Spleen (tissue), 11 donors: ENCODE measurements around the gene PCSK6. TPM values are rescaled to one million over a fixed set of nuclear protein-coding genes. Genes with fewer than 3 reads are reported as not detected.

Source experiments
- DNase-seq: peaks from one replicate; pipeline ENCODE4 v3.0.0-alpha.2; 2020
- H3K27ac ChIP-seq, 8 donors: fragments of 200-600 bp; sonication (generic) in 7 of 8; 1 replicate in 4 of 8; 2 replicates in 4 of 8; pipeline versions ENCODE4 v1.5.0 to v1.8.0; 2016 to 2021; ENCODE audit warnings: inconsistent platforms in 4 of 8, mild to moderate bottlenecking in 4 of 8, moderate library complexity in 1 of 8
- H3K27me3 ChIP-seq, 7 donors: fragments of 200-600 bp; sonication (generic) in 6 of 7; replicated peaks in 1 of 7; 1 replicate in 4 of 7; 2 replicates in 3 of 7; pipeline versions ENCODE4 v1.5.0 to v1.8.0; 2016 to 2021; ENCODE audit warnings: inconsistent platforms in 3 of 7, mild to moderate bottlenecking in 1 of 7
- H3K36me3 ChIP-seq, 6 donors: fragments of 200-600 bp; sonication (generic) in 5 of 6; 1 replicate in 4 of 6; 2 replicates in 2 of 6; pipeline versions ENCODE4 v1.5.0 to v1.8.0; 2016 to 2021; ENCODE audit warnings: inconsistent platforms in 2 of 6
- H3K4me1 ChIP-seq, 6 donors: fragments of 200-600 bp; sonication (generic) in 5 of 6; 1 replicate in 3 of 6; 2 replicates in 3 of 6; pipeline versions ENCODE4 v1.5.0 to v1.8.0; 2016 to 2021; ENCODE audit warnings: inconsistent platforms in 3 of 6
- H3K4me3 ChIP-seq, 8 donors: fragments of 200-600 bp; sonication (generic) in 7 of 8; 1 replicate in 4 of 8; 2 replicates in 4 of 8; pipeline versions ENCODE4 v1.5.0 to v1.8.0; 2016 to 2021; ENCODE audit warnings: inconsistent platforms in 4 of 8, mild to moderate bottlenecking in 4 of 8, moderate library complexity in 2 of 8
- H3K9me3 ChIP-seq, 8 donors: fragments of 200-600 bp; sonication (generic) in 7 of 8; 1 replicate in 4 of 8; 2 replicates in 4 of 8; pipeline versions ENCODE4 v1.5.0 to v1.8.0; 2016 to 2021; ENCODE audit warnings: inconsistent platforms in 4 of 8
- POLR2A ChIP-seq, 3 donors: fragments of 450-650 bp; IDR thresholded peaks; one replicate each; pipeline ENCODE4 v1.5.1; 2017; ENCODE audit warnings: antibody characterized with exemption in 3 of 3, mild to moderate bottlenecking in 1 of 3
- POLR2AphosphoS5 ChIP-seq, 3 donors: sonication (generic); formaldehyde crosslinking; IDR thresholded peaks; one replicate each; pipeline ENCODE4 v1.5.1; 2017; ENCODE audit warnings: antibody characterized with exemption in 3 of 3
- WGBS, 5 donors: extraction: QIAGEN DNeasy Blood & Tissue Kit in 3 of 5; methylation state at CpG; one replicate each; pipeline versions ENCODE4 v1.1.5 to v1.1.7; 2013 to 2018; 5-methylcytosine and 5-hydroxymethylcytosine counted together
- intact Hi-C: fragments of 100-400 bp; cut with DNase I; formaldehyde crosslinking; loops from one replicate; pipeline ENCODE4 v1.15.0; 2023; ENCODE audit warnings: low total_unique reads
- polyA plus RNA-seq, 3 donors: library from polyadenylated mRNA; stranded (reverse); fragments of 200-250 nt; gene quantifications; one replicate each; pipeline ENCODE4 v1.2.1, GENCODE V29; 2013
- total RNA-seq, 7 donors: library from RNA; depleted of rRNA in 3 of 7; stranded (reverse); fragments of >200 nt in 3 of 7; fragmentation: NEBNext Ultra II Directional in 4 of 7; extraction: Animal tissue kit (Norgen Biotek cat#: 25700) in 4 of 7; gene quantifications; one replicate each; pipeline versions ENCODE4 v1.1.0 to v1.2.1, GENCODE V29; 2016 to 2021
- TF ChIP-seq, protein P1 (sequence below), 11 experiments: fragments of 200-600 bp in 7 of 11; fragments of 450-650 bp in 4 of 11; sonication (generic) in 4 of 11; IDR thresholded peaks in 8 of 11; conservative IDR thresholded peaks in 3 of 11; 1 replicate in 7 of 11; 2 replicates in 4 of 11; pipeline versions ENCODE4 v1.4.0 to v1.8.0; 2016 to 2021; ENCODE audit warnings: antibody characterized with exemption in 11 of 11, inconsistent platforms in 4 of 11, mild to moderate bottlenecking in 1 of 11
- donor health status: healthy with polysubstance abuse.
- donor health status: DM: no; HTN: no; CAD: no; lungs with moderate emphysema.
- donor health status: DM: no; HTN: no; CAD: no.
- donor health status: Bipolar disorder and iron deficiency.
- donor health status: healthy.
- donor health status: DM: no; HTN: no; CAD: no.
- donor health status: DM: yes; HTN: yes; CAD: no.

Gene PCSK6
- total and polyA plus RNA-seq, 10 donors, result 10.0 to 403 (median 252) TPM

DNA sequence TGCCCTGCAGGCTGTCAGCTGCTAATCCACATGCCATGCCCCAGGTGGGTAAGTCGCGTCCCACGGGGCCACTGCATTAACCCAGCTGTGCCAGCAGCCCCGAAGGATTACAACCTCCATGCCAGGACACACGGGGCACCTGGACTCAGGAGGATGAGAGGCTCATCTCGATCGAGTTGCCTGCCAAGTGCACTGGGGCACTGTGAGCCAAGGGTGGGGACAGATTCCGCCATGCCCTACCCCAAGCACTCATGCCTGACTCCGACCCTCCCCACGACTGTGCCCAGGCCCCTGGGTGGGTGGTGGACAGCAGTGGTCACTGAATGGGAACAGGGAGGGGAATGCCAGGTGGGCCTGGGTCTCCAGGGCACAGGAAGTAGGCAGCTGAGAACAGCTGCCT is 173.8 kb downstream of the PCSK6 start:
- H3K36me3 ChIP-seq, result peaks cover 0 to 92% (median 15%) of the 10 kb centered on the region in 6 donors
- peaks cover 0 to 29% (median 0%) of the 10 kb centered on the region in 7 donors for H3K27me3 ChIP-seq
- TF ChIP-seq, protein P1, sequence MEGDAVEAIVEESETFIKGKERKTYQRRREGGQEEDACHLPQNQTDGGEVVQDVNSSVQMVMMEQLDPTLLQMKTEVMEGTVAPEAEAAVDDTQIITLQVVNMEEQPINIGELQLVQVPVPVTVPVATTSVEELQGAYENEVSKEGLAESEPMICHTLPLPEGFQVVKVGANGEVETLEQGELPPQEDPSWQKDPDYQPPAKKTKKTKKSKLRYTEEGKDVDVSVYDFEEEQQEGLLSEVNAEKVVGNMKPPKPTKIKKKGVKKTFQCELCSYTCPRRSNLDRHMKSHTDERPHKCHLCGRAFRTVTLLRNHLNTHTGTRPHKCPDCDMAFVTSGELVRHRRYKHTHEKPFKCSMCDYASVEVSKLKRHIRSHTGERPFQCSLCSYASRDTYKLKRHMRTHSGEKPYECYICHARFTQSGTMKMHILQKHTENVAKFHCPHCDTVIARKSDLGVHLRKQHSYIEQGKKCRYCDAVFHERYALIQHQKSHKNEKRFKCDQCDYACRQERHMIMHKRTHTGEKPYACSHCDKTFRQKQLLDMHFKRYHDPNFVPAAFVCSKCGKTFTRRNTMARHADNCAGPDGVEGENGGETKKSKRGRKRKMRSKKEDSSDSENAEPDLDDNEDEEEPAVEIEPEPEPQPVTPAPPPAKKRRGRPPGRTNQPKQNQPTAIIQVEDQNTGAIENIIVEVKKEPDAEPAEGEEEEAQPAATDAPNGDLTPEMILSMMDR (IDR thresholded peaks at IDR 0.05 in 8 of 11, conservative IDR thresholded peaks at IDR 0.05 in 3 of 11), result no peak
- no peak for TF ChIP-seq POLR2AphosphoS5 (IDR thresholded peaks at IDR 0.05)
- no peak for TF ChIP-seq POLR2A (IDR thresholded peaks at IDR 0.05)
- whole genome bisulfite sequencing, 5 donors, result 86 to 90% (median 89%) methylated on average over 7 to 10 of the region's 10 CpGs
- peaks cover 0 to 11% (median 7%) of the 10 kb centered on the region in 6 donors for H3K4me1 ChIP-seq
- no peaks in the 10 kb centered on the region for H3K9me3 ChIP-seq
- H3K4me3 ChIP-seq, result no peak overlapping the region
- H3K27ac ChIP-seq, result no peak overlapping the region
- intact Hi-C loops, result no loop called here
- DNase-seq, result peak; percentile 70

DNA sequence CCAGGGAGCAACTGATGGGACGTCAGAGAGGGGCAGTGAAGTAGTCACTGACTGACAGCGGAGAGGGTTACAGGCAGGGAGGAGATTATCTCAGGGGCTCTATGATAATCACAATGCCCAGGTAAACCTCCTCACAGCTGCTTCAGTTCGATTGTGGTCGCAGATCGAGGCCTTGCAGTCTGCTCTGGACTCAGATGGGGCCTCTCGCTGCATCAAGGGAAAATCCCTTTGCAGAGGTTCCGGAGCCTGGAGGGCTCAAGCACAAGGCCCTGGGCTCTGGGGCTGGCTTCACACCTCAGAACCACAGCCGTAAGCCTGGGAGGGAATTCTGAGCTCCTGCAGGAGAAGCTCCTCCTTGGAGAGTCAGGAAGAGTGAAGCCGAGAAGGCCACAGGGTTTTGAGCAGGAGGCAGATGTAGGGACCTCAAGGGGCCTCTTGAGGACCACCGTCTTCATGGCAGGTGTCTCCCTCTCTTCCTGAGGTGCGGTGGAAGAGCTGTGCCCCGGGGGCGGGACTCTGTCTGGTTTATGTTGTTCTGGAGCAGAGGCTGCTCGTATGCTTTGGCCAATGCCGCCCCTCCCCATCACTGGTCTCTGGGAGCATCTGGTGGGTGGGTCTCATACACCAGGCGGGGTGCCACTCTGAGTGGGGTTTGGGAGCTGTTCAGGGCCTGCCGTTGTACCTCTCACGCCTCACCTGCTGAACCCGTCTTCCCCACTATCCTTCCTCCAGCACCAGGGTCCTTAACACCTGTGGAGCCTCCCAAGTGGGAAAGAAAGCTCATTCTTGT is 175.0 kb downstream of the PCSK6 start:
- peak; percentile 70 for DNase-seq

DNA sequence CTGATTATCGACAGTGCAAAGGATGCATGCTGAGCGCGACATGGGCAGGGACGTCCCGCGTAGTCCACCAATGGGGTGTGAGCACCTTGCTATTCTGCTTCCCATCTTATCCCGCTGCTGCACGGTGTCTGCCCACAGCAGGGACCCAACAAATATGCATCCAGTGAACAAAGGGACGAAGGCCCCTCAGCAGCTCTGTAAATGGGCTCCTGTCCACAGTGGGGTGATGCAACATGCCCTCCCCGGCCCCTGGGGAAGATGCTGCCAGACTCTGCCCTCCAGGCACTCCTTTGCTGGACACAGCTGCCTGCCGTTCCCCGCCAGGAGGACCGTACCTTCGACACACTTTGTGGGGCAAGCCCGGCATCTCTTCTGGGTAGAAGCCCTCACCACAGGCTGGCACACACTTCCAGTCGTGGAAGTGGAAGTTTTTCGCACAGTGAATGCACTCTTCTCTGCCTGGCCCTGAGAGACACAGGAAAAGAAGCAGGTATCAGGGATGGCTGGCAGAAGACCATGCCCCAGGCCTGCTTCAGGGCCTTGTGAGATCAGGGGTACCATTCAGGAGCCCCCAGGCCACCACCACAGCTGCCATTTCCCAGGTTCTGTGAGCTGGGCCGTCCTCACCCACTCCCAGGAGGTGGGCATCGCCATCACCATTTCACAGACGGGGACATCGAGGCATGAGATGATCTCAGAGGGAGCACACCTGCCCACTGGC is 176.3 kb downstream of the PCSK6 start:
- no peaks in the 10 kb centered on the region for H3K4me1 ChIP-seq
- peaks cover 0 to 93% (median 15%) of the 10 kb centered on the region in 6 donors for H3K36me3 ChIP-seq
- intact Hi-C loops, result no loop called here
- peaks cover 0 to 5% (median 0%) of the 10 kb centered on the region in 7 donors for H3K27me3 ChIP-seq
- peak; percentile 69 for DNase-seq
- no peak overlapping the region for H3K4me3 ChIP-seq
- no peak overlapping the region for H3K27ac ChIP-seq
- TF ChIP-seq POLR2AphosphoS5 (IDR thresholded peaks at IDR 0.05) (peak in 2 of 3 donors; percentile 27 to 35), POLR2A (IDR thresholded peaks at IDR 0.05) (no peak)
- 86 to 95% (median 88%) methylated on average over 21 of the region's 21 CpGs for WGBS, 5 donors
- H3K9me3 ChIP-seq, result no peaks in the 10 kb centered on the region

More for the DNA sequence above, 175.0 kb downstream of the PCSK6 start:
- Histone ChIP-seq H3K9me3 (no peaks in the 10 kb centered on the region), H3K4me1 (no peaks in the 10 kb centered on the region), H3K4me3 (no peak overlapping the region), H3K27ac (no peak overlapping the region), H3K36me3 (peaks cover 0 to 92% (median 14%) of the 10 kb centered on the region in 6 donors), H3K27me3 (peaks cover 0 to 18% (median 0%) of the 10 kb centered on the region in 7 donors)
- intact Hi-C loops, result no loop called here
- TF ChIP-seq POLR2AphosphoS5 (IDR thresholded peaks at IDR 0.05) (peak in 2 of 3 donors; percentile 11 to 13), POLR2A (IDR thresholded peaks at IDR 0.05) (no peak)
- WGBS, 5 donors, result 75 to 90% (median 86%) methylated on average over 19 of the region's 19 CpGs

DNA sequence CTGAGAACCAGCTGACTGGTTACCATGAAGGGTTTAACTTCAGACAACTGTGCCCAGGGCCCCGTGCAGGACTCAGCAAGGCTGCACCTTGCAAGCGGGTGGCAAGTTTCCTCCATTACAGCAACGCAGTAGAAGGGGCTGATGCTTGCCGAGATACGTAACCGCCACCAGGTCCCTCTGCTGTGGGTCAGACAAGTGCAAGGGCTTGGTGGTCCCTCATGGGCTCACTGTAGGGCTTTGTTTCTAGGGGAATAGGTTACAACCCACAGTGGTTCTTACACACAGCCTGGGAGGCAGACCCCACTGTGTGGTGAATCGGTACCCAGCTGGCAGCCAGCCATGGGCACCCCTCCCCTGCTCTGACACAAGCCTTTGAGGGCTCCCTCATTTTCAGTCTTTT is 179.0 kb downstream of the PCSK6 start:
- peak; percentile 63 for DNase-seq
- Histone ChIP-seq H3K27me3 (peaks cover 0 to 4% (median 0%) of the 10 kb centered on the region in 7 donors), H3K4me1 (no peaks in the 10 kb centered on the region), H3K36me3 (peaks cover 0 to 83% (median 9%) of the 10 kb centered on the region in 6 donors), H3K27ac (no peak overlapping the region), H3K4me3 (no peak overlapping the region), H3K9me3 (no peaks in the 10 kb centered on the region)
- 84 to 95% (median 92%) methylated on average over 7 of the region's 7 CpGs for WGBS, 5 donors
- TF ChIP-seq POLR2A (IDR thresholded peaks at IDR 0.05) (no peak), POLR2AphosphoS5 (IDR thresholded peaks at IDR 0.05) (no peak)
- TF ChIP-seq, protein P1 (IDR thresholded peaks at IDR 0.05 in 8 of 11, conservative IDR thresholded peaks at IDR 0.05 in 3 of 11), result no peak
- intact Hi-C loops, result no loop called here

DNA sequence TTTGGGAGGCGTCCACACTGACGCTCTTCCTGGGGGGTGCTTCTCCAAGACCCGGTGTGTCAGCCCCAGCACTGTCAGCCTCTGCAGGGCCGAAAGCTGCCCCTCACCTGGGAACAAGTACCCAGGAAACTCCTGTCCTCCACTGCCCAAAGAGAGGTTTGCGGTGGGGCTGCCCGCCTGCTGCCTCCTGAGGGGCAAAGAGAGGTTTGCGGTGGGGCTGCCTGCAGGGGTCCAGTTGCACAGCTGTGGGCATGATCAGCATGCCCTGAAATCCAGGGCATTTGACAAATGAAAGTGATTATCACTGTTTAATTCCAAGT is 179.4 kb downstream of the PCSK6 start:
- 81 to 95% (median 90%) methylated on average over 7 of the region's 7 CpGs for WGBS, 5 donors
- Histone ChIP-seq H3K27ac (no peak overlapping the region), H3K4me3 (no peak overlapping the region), H3K36me3 (peaks cover 0 to 83% (median 8%) of the 10 kb centered on the region in 6 donors), H3K4me1 (no peaks in the 10 kb centered on the region), H3K9me3 (no peaks in the 10 kb centered on the region), H3K27me3 (peaks cover 0 to 4% (median 0%) of the 10 kb centered on the region in 7 donors)
- peak; percentile 59 for DNase-seq
- TF ChIP-seq, protein P1 (IDR thresholded peaks at IDR 0.05 in 8 of 11, conservative IDR thresholded peaks at IDR 0.05 in 3 of 11), result no peak
- TF ChIP-seq POLR2AphosphoS5 (IDR thresholded peaks at IDR 0.05) (no peak), POLR2A (IDR thresholded peaks at IDR 0.05) (no peak)
- intact Hi-C loops, result no loop called here
